Fibroblast of the conjunctiva (primary cell): ENCODE results near the gene NET1.
"Not testable (repeated sequence)": the region's sequence is repeated elsewhere in the genome, so short reads cannot be mapped to it uniquely, and the experiment has no call there.

Source experiments
- DNase-seq: peaks from one replicate; pipeline ENCODE4 v3.0.0-alpha.2; 2010; ENCODE audit warnings: low read depth

NET1 gene, protein sequence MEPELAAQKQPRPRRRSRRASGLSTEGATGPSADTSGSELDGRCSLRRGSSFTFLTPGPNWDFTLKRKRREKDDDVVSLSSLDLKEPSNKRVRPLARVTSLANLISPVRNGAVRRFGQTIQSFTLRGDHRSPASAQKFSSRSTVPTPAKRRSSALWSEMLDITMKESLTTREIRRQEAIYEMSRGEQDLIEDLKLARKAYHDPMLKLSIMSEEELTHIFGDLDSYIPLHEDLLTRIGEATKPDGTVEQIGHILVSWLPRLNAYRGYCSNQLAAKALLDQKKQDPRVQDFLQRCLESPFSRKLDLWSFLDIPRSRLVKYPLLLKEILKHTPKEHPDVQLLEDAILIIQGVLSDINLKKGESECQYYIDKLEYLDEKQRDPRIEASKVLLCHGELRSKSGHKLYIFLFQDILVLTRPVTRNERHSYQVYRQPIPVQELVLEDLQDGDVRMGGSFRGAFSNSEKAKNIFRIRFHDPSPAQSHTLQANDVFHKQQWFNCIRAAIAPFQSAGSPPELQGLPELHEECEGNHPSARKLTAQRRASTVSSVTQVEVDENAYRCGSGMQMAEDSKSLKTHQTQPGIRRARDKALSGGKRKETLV

DNA sequence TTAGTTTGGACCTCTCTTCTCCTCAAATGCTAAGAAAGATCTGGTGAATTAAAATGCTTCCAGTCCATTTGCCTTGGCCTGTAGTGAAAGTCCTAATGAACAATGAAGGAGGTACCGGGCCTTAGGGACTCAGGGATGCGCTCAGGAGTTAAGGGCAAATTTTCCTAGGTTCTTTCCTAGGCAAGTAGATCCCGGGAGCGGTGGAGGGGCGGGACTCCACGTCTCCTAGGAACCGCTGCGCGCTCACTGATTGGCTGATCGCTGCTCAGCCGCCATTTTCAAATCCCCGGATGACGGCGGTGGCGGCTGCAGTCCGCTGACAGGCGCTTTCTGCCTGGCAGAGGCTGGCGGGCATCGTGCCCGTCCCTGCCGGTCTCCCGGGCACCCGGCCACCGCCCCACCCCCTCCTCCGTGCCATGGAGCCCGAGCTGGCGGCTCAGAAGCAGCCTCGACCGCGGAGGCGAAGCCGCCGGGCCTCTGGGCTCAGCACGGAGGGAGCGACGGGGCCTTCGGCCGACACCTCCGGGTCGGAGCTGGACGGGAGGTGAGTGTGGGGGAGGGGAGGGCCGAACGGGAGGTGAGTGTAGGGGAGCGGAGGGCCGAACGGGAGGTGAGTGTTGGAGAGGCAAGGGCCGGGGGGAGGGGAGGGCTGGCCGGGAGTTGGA lies at the start of gene NET1:
Gene NET1 (plus strand): TSS at position 281 of the 665 bp plus-strand sequence. CDS start 136 bp downstream, at position 417.
- peak; percentile 79 for DNase-seq

DNA sequence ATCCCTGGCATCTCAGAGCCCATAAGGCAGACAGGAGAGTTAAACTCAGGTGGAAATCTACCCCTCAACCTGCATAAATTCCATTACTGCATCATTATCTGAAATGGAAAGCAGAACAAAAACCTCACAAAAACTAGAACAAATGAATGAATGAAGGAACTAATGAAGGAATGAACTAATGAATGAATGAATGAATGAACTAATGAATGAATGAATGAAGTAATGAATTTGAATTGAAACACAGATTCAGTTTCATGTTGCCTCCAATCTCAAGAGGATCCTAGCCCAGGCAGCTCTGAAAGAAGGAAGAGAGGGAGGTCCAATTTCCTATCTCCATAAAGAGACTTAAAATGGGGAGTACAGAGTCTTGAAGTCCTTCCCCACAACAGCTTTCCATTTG lies 49.5 kb upstream of the NET1 start:
- DNase-seq, result no peak

DNA sequence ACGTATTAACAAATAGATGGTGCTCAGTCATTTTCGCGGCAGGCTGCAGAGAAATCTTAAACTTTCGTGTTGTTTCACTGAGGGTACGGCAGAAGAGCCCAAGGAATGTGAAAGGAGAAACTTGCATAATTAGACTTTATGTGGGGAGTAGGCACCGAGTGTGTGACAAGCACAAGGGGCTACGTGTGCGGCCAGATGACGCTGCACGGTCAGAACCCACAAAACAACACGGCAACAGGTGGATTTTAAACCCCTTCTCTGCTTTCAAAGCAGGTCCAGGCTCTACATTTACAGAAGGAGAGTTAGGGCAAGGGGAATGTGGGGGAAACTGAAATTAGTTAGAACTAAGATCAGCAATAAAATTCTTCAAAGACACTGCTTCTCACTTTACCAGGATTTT lies 48.0 kb upstream of the NET1 start:
- no peak for DNase-seq

DNA sequence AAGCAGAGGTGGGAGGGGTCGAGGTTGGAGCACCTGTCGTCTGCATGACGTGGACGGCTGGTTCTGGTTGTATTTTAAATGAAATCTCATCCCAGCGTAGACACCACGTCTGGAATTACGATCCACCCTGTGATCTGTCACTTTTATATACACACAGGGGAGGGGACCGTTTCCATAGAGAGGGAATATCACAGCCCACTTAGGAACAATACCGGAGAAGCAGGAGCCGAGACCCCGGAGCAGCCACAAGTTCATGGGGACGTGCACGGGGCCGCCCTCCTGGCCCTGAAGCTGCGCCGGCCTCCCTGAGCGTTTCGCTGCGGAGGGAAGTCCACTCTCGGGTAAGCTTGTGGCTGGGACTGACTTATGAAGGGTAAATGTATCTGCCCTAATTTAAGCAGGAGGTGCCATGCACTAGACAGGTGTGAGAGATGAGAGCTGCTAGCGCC lies 47.4 kb upstream of the NET1 start, which contains the start of gene UCN3:
Gene UCN3 (plus strand): TSS at position 77 of the 449 bp plus-strand sequence. CDS start 8,755 bp downstream, outside the sequence.
- no peak for DNase-seq

DNA sequence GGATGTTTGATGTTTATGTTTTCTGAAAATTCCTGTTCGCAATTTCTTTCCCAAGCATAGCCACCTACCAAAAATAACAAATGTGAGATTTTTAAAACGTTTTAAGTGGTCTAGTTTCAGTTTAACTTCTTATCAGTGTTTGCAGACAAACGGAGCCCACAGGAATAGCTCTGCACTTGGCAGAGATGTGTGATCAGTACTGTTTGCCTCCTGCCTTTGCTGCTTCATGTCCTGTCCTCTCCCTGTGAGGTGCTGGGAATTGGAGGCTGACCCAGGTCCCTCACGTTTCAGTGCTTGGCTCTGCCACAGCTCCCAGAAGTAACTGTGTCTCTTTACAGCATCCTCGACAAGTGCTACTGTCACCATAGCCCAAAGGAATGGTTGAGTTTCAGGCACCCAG lies 46.4 kb upstream of the NET1 start:
- DNase-seq, result no peak

DNA sequence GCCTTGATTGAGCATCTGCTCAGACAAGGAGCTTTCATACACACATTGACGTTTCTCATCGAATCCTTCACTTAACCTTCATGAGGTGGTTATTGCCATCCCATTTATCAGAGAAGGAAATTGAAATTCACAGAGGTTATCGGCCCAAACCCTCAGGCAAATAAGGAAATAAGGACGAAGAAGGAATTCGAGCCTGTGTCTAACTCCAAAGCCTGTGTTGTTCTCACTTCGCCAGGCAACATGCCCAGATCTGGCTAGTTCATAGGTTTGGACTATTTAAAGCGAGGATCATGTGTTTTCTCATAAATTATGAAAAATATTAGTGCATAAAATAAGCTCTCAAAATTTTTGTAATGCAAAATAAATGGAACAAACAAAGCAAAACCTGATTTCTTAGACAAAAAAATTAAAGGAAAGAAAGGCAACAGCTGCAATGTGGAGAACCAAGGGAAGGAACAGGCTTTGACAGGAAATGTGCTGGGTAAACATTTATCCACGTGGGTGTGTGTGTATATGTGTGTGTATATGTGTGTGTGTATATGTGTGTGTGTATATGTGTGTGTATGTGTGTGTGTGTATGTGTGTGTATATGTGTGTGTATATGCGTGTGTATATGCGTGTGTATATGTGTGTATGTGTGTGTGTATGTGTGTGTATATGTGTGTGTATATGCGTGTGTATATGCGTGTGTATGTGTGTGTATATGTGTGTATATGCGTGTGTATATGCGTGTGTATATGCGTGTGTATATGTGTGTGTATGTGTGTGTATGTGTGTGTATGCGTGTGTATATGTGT lies 42.8 kb upstream of the NET1 start:
- DNase-seq, result no peak

DNA sequence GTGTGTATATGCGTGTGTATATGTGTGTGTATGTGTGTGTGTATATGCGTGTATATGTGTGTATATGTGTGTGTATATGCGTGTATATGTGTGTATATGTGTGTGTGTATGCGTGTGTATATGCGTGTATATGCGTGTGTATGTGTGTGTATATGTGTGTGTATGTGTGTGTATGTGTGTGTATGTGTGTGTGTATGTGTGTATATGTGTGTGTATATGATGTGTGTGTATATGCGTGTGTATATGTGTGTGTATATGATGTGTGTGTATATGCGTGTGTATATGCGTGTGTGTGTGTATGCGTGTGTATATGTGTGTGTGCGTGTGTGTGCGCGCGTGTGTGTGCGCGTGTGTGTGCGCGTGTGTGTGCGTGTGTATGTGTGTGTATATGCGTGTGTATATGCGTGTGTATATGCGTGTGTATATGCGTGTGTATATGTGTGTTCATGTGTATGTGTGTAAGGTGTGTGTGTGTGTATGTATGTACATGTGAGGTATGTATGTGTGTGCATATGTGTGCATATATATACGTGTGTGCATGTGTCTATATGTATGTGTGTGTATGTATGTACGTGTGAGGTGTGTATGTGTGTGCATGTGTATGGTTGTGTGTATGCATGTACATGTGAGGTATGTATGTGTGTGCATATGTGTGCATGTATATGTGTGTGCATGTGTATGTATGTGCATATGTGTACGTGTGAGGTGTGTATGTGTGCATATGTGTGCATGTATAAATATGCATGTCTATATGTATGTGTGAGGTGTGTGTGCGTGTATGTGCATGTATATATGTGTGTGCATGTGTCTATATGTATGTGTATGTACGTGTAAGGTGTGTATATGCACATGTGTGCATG lies 41.6 kb upstream of the NET1 start:
- DNase-seq, result no peak

DNA sequence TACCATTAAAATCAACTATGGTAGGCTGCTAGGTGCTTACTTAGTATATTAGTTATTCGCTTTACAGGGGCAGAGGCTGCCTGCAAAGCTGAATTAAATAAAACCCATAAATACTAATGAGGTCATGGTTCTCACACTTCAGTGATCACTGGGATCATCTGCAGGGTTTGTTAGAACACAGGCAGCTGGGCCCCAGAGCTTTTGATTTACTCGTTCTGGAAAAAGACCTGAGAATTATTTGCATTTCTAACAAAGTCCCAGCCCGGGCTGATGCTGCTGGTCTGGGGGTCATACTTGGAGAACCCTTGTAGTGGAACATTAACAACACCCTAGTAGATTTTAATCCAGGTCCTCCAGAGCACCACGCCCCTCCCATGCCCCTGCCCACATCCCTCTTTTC lies 39.0 kb upstream of the NET1 start:
- no peak for DNase-seq

DNA sequence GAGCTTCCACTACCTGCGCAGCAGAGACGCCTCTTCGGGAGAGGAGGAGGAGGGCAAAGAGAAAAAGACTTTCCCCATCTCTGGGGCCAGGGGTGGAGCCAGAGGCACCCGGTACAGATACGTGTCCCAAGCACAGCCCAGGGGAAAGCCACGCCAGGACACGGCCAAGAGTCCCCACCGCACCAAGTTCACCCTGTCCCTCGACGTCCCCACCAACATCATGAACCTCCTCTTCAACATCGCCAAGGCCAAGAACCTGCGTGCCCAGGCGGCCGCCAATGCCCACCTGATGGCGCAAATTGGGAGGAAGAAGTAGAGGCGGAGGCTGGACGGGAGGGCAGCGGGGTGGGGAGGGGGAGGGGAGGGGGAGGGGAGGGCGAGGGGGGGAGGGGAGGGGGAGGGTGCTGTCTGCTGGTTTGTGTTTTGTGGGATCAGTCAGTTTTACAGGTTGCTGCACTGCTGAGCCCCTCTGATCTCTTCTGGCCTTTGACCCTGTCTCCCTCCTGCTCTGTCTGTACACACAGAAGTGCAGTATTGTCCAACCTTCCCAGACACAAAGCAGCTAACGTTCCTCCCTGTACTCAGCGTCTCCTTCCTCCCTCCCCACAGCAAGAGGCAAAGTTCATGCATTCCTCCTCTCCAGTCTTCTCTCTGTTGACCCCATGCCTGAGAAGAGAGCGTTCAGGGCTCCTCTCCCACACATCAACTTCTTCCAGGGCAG lies 38.3 kb upstream of the NET1 start:
- DNase-seq, result no peak

DNA sequence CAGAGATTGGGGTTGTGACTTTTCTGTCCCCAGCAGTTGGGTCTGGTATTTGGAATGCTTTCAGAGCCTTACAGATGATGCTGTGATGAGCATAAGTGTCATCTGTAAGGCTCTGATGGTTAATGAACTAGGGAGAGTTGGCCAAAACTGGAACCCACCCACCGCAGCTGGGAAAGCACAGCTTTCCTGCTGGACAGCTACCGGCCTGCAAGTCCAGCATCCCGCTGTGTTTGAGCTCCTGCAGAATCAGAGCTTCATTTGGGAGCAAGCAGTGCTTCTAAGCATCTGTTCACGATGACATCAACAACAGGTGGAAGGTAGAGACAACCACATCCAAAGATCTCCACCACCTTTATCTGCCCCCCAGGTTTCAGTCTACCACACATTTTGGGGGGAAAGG lies 35.9 kb upstream of the NET1 start:
- DNase-seq, result no peak

DNA sequence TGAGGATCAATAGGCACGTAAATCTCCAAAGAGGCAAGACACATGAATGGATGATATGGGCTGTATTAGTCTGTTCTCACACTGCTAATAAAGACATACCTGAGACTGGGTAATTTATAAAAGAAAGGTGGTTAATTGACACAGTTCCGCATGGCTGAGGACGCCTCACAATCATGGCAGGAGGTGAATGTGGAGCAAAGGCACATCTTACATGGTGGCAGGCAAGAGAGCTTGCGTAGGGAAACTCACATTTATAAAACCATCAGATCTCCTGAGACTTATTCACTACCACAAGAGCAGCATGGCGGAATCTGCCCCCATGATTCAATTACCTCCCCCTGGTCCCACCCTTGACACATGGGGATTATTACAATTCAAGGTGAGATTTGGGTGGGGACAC lies 33.2 kb upstream of the NET1 start:
- DNase-seq, result not testable (repeated sequence)

DNA sequence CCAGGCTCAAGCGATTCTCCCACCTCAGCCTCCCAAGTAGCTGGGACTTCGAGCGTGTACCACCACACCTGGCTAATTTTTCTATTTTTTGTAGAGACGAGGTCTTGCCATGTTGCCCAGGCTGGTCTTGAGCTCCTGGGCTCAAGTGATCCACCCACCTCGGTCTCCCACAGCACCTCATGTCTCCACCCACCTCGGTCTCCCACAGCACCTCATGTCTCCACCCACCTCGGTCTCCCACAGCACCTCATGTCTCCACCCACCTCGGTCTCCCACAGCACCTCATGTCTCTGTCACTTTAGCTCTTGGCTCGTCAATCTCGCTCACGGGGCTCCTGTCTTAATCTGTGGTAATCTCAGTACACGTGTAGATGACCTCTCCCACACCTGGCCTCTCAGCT lies 32.0 kb upstream of the NET1 start:
- not testable (repeated sequence) for DNase-seq

DNA sequence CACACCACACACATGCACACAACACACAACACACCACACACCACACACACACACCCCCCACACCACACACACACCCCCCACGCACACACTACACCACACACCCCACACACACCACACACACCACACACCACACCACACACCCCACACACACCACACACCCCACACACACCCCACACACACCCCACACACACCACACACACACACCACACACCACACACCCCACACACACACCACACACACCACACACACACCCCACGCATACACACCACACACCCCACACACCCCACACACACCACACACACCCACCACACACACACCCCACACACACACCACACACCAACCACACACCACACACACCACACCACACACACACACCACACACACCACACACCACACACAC lies 31.2 kb upstream of the NET1 start:
- no peak for DNase-seq

DNA sequence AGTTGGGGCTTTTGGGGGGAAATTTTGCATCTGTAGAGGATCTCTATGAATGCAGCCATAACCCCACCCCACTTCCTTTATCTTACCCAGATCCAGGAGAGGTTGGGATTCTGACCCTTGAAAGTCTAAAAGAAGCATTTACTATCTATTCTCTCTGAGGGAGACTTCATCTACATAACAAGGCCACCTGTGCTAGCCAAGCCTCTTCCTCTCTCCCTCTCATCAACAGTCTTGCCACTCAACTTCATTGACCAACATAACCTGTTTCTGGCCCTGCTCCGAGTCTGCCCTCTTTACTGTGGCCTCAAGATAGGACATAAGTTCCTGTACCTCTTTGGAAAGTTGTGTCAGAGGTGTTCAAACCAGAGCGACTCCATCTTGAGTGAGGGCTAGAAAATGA lies 27.1 kb upstream of the NET1 start:
- DNase-seq, result no peak

DNA sequence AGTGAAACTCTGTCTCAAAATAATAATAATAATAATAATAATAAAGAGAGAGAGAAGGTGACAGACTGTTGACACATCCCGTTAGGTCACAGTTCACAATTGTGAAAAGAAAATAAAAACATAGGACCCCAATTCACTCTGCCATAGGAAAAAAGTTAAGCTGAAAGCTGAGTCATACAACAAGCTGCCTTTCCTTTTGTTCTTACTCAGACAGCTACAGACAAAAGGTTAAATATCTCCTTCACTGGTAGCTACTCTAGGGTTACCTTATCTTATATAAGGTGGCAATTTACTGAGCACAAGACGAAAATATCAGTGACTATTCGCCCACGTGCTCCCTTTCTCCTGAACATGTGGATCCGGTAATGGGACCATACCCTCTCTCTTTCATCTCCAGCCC lies 25.2 kb upstream of the NET1 start:
- DNase-seq, result no peak

DNA sequence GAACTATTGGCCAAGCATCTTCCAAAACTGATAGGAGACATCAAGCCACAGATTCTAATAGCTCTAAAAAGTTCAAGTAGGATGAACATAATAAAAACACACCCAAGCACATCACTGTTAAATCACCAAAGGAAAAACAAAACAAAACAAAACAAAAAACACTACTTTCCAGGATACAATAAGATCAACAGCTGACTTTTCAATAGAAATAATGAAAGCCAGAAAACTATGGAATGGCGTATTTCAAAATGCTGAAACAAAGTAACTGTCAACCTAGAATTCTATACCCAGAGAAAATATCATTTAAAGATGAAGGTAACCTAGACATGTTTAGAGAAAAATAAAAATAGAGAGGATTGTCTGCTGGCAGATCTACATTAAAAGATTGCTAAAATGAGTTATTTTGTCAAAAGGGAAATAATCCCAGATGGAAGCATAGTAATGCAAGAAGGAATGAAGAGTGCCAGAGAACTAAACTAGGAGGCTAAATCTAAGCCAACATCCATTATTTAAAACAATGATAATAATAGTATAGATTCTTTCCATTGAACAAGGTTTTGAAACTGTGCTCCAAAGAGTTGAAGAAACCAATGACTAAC lies 21.7 kb upstream of the NET1 start:
- no peak for DNase-seq

DNA sequence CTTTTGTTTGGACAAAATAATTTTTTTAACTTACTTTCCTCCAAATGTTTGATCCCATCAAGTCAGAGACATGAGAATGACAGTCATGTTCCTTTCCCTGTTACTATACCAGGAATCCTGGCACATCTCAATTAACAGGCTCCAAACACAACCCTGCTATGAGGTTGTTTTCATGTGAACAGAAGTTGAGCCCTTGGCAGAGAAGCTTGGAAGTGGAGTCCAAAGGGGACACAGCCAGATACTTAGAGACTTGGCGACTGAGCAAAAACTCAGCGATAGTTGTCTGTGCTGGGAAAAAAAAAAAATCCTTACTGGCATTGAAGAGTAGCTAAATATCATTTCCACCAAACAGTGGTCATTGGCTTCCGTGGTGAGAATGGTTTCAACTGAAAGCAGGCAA lies 20.6 kb upstream of the NET1 start:
- DNase-seq, result no peak

DNA sequence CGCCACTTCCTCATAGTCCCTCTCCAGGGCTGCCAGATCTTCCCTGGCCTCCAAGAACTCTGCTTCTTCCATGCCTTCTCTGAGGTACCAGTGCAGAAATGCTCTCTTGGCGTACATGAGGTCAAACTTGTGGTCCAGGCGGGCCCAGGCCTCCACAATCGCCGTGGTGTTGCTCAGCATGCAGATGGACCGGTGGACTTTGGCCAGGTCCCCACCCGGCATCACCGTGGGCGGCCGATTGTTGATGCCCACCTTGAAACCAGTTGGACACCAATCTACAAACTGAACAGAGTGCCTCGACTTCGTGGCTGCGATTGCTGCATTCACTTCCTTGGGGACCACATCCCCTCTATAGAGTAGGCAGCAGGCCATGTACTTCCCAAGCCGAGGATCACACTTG lies 18.8 kb upstream of the NET1 start:
- no peak for DNase-seq

DNA sequence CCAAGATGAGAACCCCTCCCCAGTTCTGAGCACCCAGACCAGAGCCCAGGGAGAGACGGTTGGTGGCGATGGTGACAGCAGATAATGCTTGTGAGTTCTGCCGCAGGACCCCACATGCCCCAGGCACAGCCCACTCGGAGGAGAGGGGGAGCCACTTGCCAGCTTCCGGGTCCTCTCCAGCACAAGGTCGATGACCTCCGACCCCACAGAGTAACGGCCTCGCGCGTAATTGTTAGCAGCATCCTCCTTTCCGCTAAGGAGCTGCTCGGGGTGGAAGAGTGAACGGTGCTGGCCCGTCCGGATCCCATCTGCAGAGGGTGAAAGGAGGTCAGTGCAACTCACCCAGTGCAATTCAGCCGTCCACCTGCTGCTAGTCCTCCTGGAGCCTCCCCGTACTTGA lies 17.2 kb upstream of the NET1 start:
- DNase-seq, result no peak
